ENCODE data around the gene SH3PXD2B.

Gene SH3PXD2B

DNA sequence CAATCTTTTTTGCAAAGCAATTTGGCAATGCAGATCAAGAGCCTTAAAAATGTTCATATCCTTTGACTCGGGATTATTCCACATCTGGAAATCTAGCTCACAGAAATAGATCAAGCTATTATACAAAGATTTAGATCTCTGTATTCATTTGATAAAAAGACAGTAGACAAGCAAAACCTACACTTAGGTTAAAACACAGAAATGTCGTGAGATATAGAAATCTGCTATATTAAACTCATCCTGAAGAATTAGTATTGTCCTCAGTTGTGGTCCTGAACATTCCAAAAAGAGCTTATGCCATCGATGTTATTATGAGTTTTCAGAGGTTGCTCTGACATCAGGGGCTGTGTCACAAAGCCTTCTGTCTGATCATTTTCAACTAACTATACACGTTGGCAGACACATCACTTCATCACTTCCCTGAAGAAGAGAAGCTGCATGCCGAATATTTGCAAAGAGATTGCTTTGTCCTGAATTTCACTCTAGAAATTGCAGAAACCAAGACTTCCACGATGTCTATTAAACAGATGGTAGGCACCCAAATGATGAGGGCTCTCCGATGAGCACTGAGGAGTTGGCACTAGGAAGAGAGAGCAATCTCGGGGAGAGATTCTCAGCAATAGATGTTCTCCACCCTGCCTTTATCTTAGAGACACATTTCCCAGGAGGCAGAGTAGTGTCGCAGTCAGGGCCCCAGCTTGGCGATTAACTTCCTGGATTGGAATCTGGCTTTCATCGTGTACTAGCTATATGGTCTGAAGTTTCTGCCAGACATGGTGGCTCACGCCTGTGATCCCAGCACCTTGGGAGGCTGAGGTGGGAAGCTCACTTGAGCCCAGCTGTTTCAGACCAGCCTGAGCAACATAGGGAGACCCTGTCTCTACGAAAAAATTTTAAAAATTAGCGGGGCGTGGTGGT lies 168.8 kb downstream of the SH3PXD2B start:
- H3K4me3 ChIP-seq (ENCODE audit: control insufficient read depth, low read depth, low read length): no peak overlapping the region
- DNase-seq (ENCODE audit: low read depth): no peak
- TF ChIP-seq, protein P1, sequence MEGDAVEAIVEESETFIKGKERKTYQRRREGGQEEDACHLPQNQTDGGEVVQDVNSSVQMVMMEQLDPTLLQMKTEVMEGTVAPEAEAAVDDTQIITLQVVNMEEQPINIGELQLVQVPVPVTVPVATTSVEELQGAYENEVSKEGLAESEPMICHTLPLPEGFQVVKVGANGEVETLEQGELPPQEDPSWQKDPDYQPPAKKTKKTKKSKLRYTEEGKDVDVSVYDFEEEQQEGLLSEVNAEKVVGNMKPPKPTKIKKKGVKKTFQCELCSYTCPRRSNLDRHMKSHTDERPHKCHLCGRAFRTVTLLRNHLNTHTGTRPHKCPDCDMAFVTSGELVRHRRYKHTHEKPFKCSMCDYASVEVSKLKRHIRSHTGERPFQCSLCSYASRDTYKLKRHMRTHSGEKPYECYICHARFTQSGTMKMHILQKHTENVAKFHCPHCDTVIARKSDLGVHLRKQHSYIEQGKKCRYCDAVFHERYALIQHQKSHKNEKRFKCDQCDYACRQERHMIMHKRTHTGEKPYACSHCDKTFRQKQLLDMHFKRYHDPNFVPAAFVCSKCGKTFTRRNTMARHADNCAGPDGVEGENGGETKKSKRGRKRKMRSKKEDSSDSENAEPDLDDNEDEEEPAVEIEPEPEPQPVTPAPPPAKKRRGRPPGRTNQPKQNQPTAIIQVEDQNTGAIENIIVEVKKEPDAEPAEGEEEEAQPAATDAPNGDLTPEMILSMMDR (IDR thresholded peaks at IDR 0.05; ENCODE audit: control insufficient read depth, insufficient read depth, low read depth, low read length, missing control alignments): no peak

GRCh38 chr5:172284611-172284980 lies 169.7 kb downstream of the SH3PXD2B start:
- DNase-seq (ENCODE audit: low read depth): no peak
- peak overlapping the region; percentile 66 for H3K4me3 ChIP-seq (ENCODE audit: control insufficient read depth, low read depth, low read length)
- TF ChIP-seq, protein P1 (IDR thresholded peaks at IDR 0.05; ENCODE audit: control insufficient read depth, insufficient read depth, low read depth, low read length, missing control alignments): no peak

GRCh38 chr5:172283862-172284610 lies 170.3 kb downstream of the SH3PXD2B start:
- TF ChIP-seq, protein P1 (IDR thresholded peaks at IDR 0.05; ENCODE audit: control insufficient read depth, insufficient read depth, low read depth, low read length, missing control alignments): no peak
- H3K4me3 ChIP-seq (ENCODE audit: control insufficient read depth, low read depth, low read length): peak overlapping the region; percentile 66
- no peak for DNase-seq (ENCODE audit: low read depth)

- DNase-seq (ENCODE audit: low read depth): no peak
- peak within 1 kb of the TSS; percentile 66 for H3K4me3 ChIP-seq (ENCODE audit: control insufficient read depth, low read depth, low read length)
- TF ChIP-seq, protein P1 (IDR thresholded peaks at IDR 0.05; ENCODE audit: control insufficient read depth, insufficient read depth, low read depth, low read length, missing control alignments): peak; percentile 39
These were observed 171.1 kb downstream of the SH3PXD2B start, which contains the start of gene UBTD2 for GRCh38 chr5:172283020-172283861. Gene UBTD2 (minus strand): TSS chr5:172283764. CDS start chr5:172283665, 99 bp downstream.

DNA sequence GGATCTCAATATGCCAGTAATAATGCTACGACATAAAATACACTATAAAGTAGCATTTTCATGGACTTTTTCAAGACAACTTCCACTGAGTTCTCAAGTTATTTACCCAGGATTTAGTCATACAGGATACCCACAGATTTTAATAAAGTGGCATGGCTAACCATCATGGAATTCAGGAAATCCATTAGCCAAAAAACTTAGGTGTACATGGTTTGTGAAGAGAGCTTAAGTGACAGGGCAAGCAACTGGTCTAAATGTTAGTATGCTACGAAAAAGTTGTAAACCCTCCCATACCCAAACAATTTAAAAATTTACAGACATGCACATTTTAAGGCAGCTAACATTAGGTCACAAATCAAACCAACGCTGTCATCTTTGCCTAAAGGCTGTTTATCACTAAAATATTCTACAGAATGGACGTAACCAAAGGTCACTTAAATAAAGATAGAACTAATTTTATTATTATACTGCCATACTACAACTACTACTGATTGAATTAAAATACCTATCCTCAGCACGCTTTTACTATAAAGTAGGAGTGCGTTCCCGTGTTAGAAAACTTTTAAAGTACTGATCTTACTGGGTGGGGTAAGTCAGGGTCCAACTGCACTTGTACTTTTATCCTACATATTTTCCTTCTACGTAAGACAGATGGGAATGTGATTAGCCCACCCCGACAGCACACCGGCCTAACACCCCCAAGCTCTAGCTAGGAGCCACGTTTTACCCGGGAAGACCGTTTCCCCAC lies 171.9 kb downstream of the SH3PXD2B start:
- H3K4me3 ChIP-seq (ENCODE audit: control insufficient read depth, low read depth, low read length): peak overlapping the region; percentile 66
- TF ChIP-seq, protein P1 (IDR thresholded peaks at IDR 0.05; ENCODE audit: control insufficient read depth, insufficient read depth, low read depth, low read length, missing control alignments): no peak
- DNase-seq (ENCODE audit: low read depth): no peak
